ENCODE measurements around the gene CD22.
"Not testable (repeated sequence)": the region's sequence is repeated elsewhere in the genome, so short reads cannot be mapped to it uniquely, and the experiment has no call there.

The CD22 gene

GRCh38 chr19:35285095-35285449, 43.9 kb upstream of the CD22 start:
- Histone ChIP-seq H3K36me3 (ENCODE audit: control insufficient read depth, insufficient read depth, low read length) (no peaks in the 10 kb centered on the region; the same call in 1 of the 2 replicates), H3K27me3 (replicated peaks; ENCODE audit: control insufficient read depth, insufficient read depth, low read length) (no peaks in the 10 kb centered on the region), H3K4me3 (replicated peaks; ENCODE audit: low read depth, low read length) (no peak overlapping the region)
- TF ChIP-seq, protein P1, sequence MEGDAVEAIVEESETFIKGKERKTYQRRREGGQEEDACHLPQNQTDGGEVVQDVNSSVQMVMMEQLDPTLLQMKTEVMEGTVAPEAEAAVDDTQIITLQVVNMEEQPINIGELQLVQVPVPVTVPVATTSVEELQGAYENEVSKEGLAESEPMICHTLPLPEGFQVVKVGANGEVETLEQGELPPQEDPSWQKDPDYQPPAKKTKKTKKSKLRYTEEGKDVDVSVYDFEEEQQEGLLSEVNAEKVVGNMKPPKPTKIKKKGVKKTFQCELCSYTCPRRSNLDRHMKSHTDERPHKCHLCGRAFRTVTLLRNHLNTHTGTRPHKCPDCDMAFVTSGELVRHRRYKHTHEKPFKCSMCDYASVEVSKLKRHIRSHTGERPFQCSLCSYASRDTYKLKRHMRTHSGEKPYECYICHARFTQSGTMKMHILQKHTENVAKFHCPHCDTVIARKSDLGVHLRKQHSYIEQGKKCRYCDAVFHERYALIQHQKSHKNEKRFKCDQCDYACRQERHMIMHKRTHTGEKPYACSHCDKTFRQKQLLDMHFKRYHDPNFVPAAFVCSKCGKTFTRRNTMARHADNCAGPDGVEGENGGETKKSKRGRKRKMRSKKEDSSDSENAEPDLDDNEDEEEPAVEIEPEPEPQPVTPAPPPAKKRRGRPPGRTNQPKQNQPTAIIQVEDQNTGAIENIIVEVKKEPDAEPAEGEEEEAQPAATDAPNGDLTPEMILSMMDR (IDR thresholded peaks at IDR 0.05; ENCODE audit: insufficient read depth, low read length, poor library complexity, severe bottlenecking), result no peak
- no peak for DNase-seq (ENCODE audit: extremely low read depth, insufficient read length)

GRCh38 chr19:35285465-35285864, 43.5 kb upstream of the CD22 start:
- H3K36me3 ChIP-seq (ENCODE audit: control insufficient read depth, insufficient read depth, low read length); H3K4me3 ChIP-seq (replicated peaks; ENCODE audit: low read depth, low read length); H3K27me3 ChIP-seq (replicated peaks; ENCODE audit: control insufficient read depth, insufficient read depth, low read length); DNase-seq (ENCODE audit: extremely low read depth, insufficient read length): not testable (repeated sequence)

GRCh38 chr19:35286101-35286500, 42.9 kb upstream of the CD22 start:
- H3K27me3 ChIP-seq (replicated peaks; ENCODE audit: control insufficient read depth, insufficient read depth, low read length); H3K4me3 ChIP-seq (replicated peaks; ENCODE audit: low read depth, low read length); H3K36me3 ChIP-seq (ENCODE audit: control insufficient read depth, insufficient read depth, low read length); DNase-seq (ENCODE audit: extremely low read depth, insufficient read length): not testable (repeated sequence)

- no peak for DNase-seq (ENCODE audit: extremely low read depth, insufficient read length)
- Histone ChIP-seq H3K4me3 (replicated peaks; ENCODE audit: low read depth, low read length) (no peak overlapping the region), H3K36me3 (ENCODE audit: control insufficient read depth, insufficient read depth, low read length) (no peaks in the 10 kb centered on the region), H3K27me3 (replicated peaks; ENCODE audit: control insufficient read depth, insufficient read depth, low read length) (no peaks in the 10 kb centered on the region)
- TF ChIP-seq, protein P1 (IDR thresholded peaks at IDR 0.05; ENCODE audit: insufficient read depth, low read length, poor library complexity, severe bottlenecking), result no peak
Observed at GRCh38 chr19:35287713-35288112, 41.3 kb upstream of the CD22 start.

- H3K4me3 ChIP-seq (replicated peaks; ENCODE audit: low read depth, low read length), result no peak overlapping the region
- H3K27me3 ChIP-seq (replicated peaks; ENCODE audit: control insufficient read depth, insufficient read depth, low read length), result no peaks in the 10 kb centered on the region
- no peaks in the 10 kb centered on the region for H3K36me3 ChIP-seq (ENCODE audit: control insufficient read depth, insufficient read depth, low read length)
- TF ChIP-seq, protein P1 (IDR thresholded peaks at IDR 0.05; ENCODE audit: insufficient read depth, low read length, poor library complexity, severe bottlenecking), result no peak
- DNase-seq (ENCODE audit: extremely low read depth, insufficient read length), result no peak
Observed at GRCh38 chr19:35288331-35288730, 40.7 kb upstream of the CD22 start.

- Histone ChIP-seq H3K4me3 (replicated peaks; ENCODE audit: low read depth, low read length) (no peak overlapping the region), H3K27me3 (replicated peaks; ENCODE audit: control insufficient read depth, insufficient read depth, low read length) (no peaks in the 10 kb centered on the region), H3K36me3 (ENCODE audit: control insufficient read depth, insufficient read depth, low read length) (no peaks in the 10 kb centered on the region)
- DNase-seq (ENCODE audit: extremely low read depth, insufficient read length), result no peak
- TF ChIP-seq, protein P1 (IDR thresholded peaks at IDR 0.05; ENCODE audit: insufficient read depth, low read length, poor library complexity, severe bottlenecking), result no peak
Observed at GRCh38 chr19:35288906-35289305, 40.1 kb upstream of the CD22 start.

DNA sequence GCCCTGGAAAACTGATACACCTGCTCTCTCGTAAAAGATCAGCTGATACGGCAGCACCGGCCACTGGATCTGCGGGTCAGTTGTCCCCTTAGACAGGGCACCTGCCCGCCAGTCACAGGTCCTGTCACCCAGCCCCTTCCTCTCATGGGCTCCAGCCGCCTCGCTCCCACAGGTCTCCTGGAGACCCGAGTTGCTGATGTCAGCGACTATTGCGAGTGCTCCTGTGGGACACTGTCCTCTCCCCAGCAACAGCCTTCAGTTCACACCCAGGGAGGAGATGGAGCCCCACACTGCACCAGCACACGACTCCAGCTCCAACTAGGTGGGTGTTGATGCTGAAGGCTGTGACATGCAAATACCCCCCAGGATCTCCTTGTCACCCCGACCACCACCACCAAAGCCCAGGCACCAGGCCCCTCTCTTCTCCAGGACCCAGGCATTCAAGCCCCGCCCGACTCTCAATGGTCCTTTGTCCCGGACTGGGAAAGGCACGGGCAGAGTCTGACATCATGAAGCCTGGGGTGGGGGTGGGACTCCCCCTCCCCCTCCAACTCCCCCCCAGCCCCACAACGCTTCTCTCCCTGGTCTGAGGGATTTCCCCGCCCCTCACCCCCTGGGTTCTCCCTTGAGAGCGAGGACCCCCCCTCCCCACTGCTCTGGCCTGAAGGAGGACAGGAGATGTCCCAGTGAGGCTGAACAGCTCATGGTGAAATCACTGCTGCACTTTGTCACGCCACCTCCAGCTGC, 38.4 kb upstream of the CD22 start:
- no peaks in the 10 kb centered on the region for H3K27me3 ChIP-seq (replicated peaks; ENCODE audit: control insufficient read depth, insufficient read depth, low read length)
- no peak overlapping the region for H3K4me3 ChIP-seq (replicated peaks; ENCODE audit: low read depth, low read length)
- no peaks in the 10 kb centered on the region for H3K36me3 ChIP-seq (ENCODE audit: control insufficient read depth, insufficient read depth, low read length)
- TF ChIP-seq, protein P1 (IDR thresholded peaks at IDR 0.05; ENCODE audit: insufficient read depth, low read length, poor library complexity, severe bottlenecking), result no peak
- DNase-seq (ENCODE audit: extremely low read depth, insufficient read length), result no peak
